ENCODE results near the gene ZMIZ2. TPM values are rescaled to one million over a fixed set of nuclear protein-coding genes. Genes with fewer than 3 reads are reported as not detected.

Gene ZMIZ2
- 11.3 and 20.0 TPM in 2 replicates for total RNA-seq

GRCh38 chr7:44748045-44748947, at the start of gene ZMIZ2:
Gene ZMIZ2, plus strand, starts transcription at chr7:44748847. Its CDS starts 7,403 bp downstream, at chr7:44756250.

GRCh38 chr7:44796504-44797328, 48.1 kb downstream of the ZMIZ2 start, which contains the start of gene PPIA:
Gene PPIA, plus strand, starts transcription at chr7:44796681. Its CDS starts 44 bp downstream, at chr7:44796725.

Other genes starting within 250 kb of the ZMIZ2 start
- gene NPC1L1, start 207.5 kb upstream of the ZMIZ2 start, total RNA-seq: not detected in 2 replicates
- gene DDX56, start 174.9 kb upstream of the ZMIZ2 start, total RNA-seq: 44.0 and 58.5 TPM in 2 replicates
- 75.3 and 76.2 TPM in 2 replicates for gene TMED4, start 166.6 kb upstream of the ZMIZ2 start, total RNA-seq
- gene OGDH, start 142.2 kb upstream of the ZMIZ2 start, total RNA-seq: 68.3 and 124 TPM in 2 replicates
- gene PPIA, start 47.8 kb downstream of the ZMIZ2 start, total RNA-seq: 1,348 and 2,909 TPM in 2 replicates
- gene H2AZ2, start 99.2 kb downstream of the ZMIZ2 start, total RNA-seq: 51.4 and 108 TPM in 2 replicates
- 12.2 and 13.4 TPM in 2 replicates for gene PURB, start 136.7 kb downstream of the ZMIZ2 start, total RNA-seq
- gene MYO1G, start 230.2 kb downstream of the ZMIZ2 start, total RNA-seq: 0.33 and 0.39 TPM in 2 replicates